ENCODE data around the gene PKP1.

PKP1 gene

GRCh38 chr1:201332616-201333335 is 49.5 kb downstream of the PKP1 start:
- no peak for DNase-seq

GRCh38 chr1:201334325-201335173 is 51.2 kb downstream of the PKP1 start:
- no peak for DNase-seq

- DNase-seq = no peak
Measured at GRCh38 chr1:201335174-201335870, 52.0 kb downstream of the PKP1 start.

- no peak for DNase-seq
Measured at GRCh38 chr1:201335901-201336300, 52.6 kb downstream of the PKP1 start.

- no peak for DNase-seq
Measured at GRCh38 chr1:201336711-201337450, 53.6 kb downstream of the PKP1 start.

- DNase-seq = no peak
Measured at GRCh38 chr1:201341377-201341776, 58.1 kb downstream of the PKP1 start.

- DNase-seq = no peak
Measured at GRCh38 chr1:201344206-201345080, 61.1 kb downstream of the PKP1 start.

GRCh38 chr1:201345081-201345355 is 61.7 kb downstream of the PKP1 start:
- DNase-seq = no peak

- no peak for DNase-seq
Measured at GRCh38 chr1:201346337-201346939, 63.1 kb downstream of the PKP1 start.

GRCh38 chr1:201346987-201347386 is 63.7 kb downstream of the PKP1 start:
- DNase-seq = no peak

GRCh38 chr1:201347498-201348210 is 64.3 kb downstream of the PKP1 start:
- DNase-seq = no peak

GRCh38 chr1:201348211-201348566 is 64.9 kb downstream of the PKP1 start:
- DNase-seq = no peak

GRCh38 chr1:201349092-201349491 is 65.8 kb downstream of the PKP1 start:
- no peak for DNase-seq

GRCh38 chr1:201350361-201350725 is 67.0 kb downstream of the PKP1 start:
- no peak for DNase-seq

GRCh38 chr1:201350884-201351283 is 67.6 kb downstream of the PKP1 start:
- no peak for DNase-seq

- no peak for DNase-seq
Measured at GRCh38 chr1:201351617-201352016, 68.3 kb downstream of the PKP1 start.

- DNase-seq = no peak
Measured at GRCh38 chr1:201353186-201353940, 70.1 kb downstream of the PKP1 start.

- DNase-seq = no peak
Measured at GRCh38 chr1:201354151-201354900, 71.0 kb downstream of the PKP1 start.

- DNase-seq = no peak
Measured at GRCh38 chr1:201354901-201355295, 71.6 kb downstream of the PKP1 start.

GRCh38 chr1:201355471-201355870 is 72.2 kb downstream of the PKP1 start:
- no peak for DNase-seq

All from NCI-H526 treated with DMSO at 0.1 percent for 48 hours (cell line).